OCI-LY1 (cell line): ENCODE results near the gene FAAH2.

Experiments
- H2AFZ ChIP-seq: fragments of 200-600 bp; sonication (generic), shearing (Covaris generic); 2 replicates; pipeline ENCODE4 v1.6.0; 2014; ENCODE audit warnings: antibody characterized with exemption, mild to moderate bottlenecking, low read length
- H3F3A ChIP-seq: fragments of 200-600 bp; sonication (generic), shearing (Covaris generic); 2 replicates; pipeline ENCODE4 v1.6.0; 2014; ENCODE audit warnings: mild to moderate bottlenecking, antibody characterized with exemption, low read length, moderate library complexity; ENCODE audit not compliant: insufficient read depth
- H3K27ac ChIP-seq: fragments of 200-600 bp; sonication (generic); 2 replicates; pipeline ENCODE4 v1.5.1; 2014; ENCODE audit warnings: low read length, mixed run types, mild to moderate bottlenecking, low read depth; ENCODE audit not compliant: poor library complexity, severe bottlenecking
- H3K27me3 ChIP-seq: fragments of 200-600 bp; sonication (generic); 2 replicates; pipeline ENCODE4 v1.6.0; 2014; ENCODE audit warnings: antibody characterized with exemption, mild to moderate bottlenecking, low read length, moderate library complexity; ENCODE audit not compliant: insufficient read depth
- H3K36me3 ChIP-seq: fragments of 200-600 bp; sonication (generic); 2 replicates; pipeline ENCODE4 v1.6.1; 2014; ENCODE audit warnings: mild to moderate bottlenecking, antibody characterized with exemption, low read length, moderate library complexity, mixed read lengths; ENCODE audit not compliant: insufficient read depth
- H3K4me1 ChIP-seq: fragments of 200-600 bp; sonication (generic); 2 replicates; pipeline ENCODE4 v1.5.1; 2014; ENCODE audit warnings: mild to moderate bottlenecking, low read length, moderate library complexity; ENCODE audit not compliant: insufficient read depth, severe bottlenecking
- H3K4me2 ChIP-seq: fragments of 200-600 bp; sonication (generic), shearing (Covaris generic); 2 replicates; pipeline ENCODE4 v1.6.1; 2014; ENCODE audit warnings: low read length
- H3K4me3 ChIP-seq: fragments of 200-600 bp; sonication (generic); 2 replicates; pipeline ENCODE4 v1.5.1; 2014; ENCODE audit warnings: low read length, low read depth, mild to moderate bottlenecking, mixed read lengths; ENCODE audit not compliant: poor library complexity, severe bottlenecking
- H3K79me2 ChIP-seq: fragments of 200-600 bp; shearing (Covaris generic); 2 replicates; pipeline ENCODE4 v1.6.1; 2016; ENCODE audit warnings: mixed run types, low read length, mixed read lengths; ENCODE audit not compliant: insufficient read depth
- H3K9ac ChIP-seq: fragments of 200-600 bp; sonication (generic), shearing (Covaris generic); 2 replicates; pipeline ENCODE4 v1.6.1; 2014; ENCODE audit warnings: mild to moderate bottlenecking, low read length, mixed read lengths
- H3K9me2 ChIP-seq: fragments of 200-600 bp; sonication (generic), shearing (Covaris generic); 2 replicates; pipeline ENCODE4 v1.6.1; 2014; ENCODE audit warnings: low read depth, mild to moderate bottlenecking, low read length, mixed read lengths
- H3K9me3 ChIP-seq: fragments of 200-600 bp; shearing (Covaris generic); 2 replicates; pipeline ENCODE4 v1.6.1; 2014; ENCODE audit warnings: low read length, mixed read lengths
- H4K20me1 ChIP-seq: fragments of 200-600 bp; sonication (generic), shearing (Covaris generic); 2 replicates; pipeline ENCODE4 v1.6.0; 2016; ENCODE audit warnings: mild to moderate bottlenecking, low read length; ENCODE audit not compliant: insufficient read depth
- CTCF ChIP-seq: fragments of 200-600 bp; sonication (generic), shearing (Covaris generic); IDR thresholded peaks from 2 replicates; pipeline ENCODE4 v1.5.1; 2017; ENCODE audit warnings: mild to moderate bottlenecking, antibody characterized with exemption, low read length, moderate library complexity, mixed read lengths
- EZH2 ChIP-seq: fragments of 200-600 bp; sonication (generic), shearing (Covaris generic); IDR thresholded peaks from 2 replicates; pipeline ENCODE4 v1.8.0; 2017; ENCODE audit warnings: borderline replicate concordance, mixed run types, mild to moderate bottlenecking, antibody characterized with exemption, low read length, moderate library complexity, mixed read lengths

The FAAH2 gene

GRCh38 chrX:57406149-57406548, 119.6 kb downstream of the FAAH2 start:
- Histone ChIP-seq H3K79me2 (no peaks in the 10 kb centered on the region), H4K20me1 (no peaks in the 10 kb centered on the region)

DNA sequence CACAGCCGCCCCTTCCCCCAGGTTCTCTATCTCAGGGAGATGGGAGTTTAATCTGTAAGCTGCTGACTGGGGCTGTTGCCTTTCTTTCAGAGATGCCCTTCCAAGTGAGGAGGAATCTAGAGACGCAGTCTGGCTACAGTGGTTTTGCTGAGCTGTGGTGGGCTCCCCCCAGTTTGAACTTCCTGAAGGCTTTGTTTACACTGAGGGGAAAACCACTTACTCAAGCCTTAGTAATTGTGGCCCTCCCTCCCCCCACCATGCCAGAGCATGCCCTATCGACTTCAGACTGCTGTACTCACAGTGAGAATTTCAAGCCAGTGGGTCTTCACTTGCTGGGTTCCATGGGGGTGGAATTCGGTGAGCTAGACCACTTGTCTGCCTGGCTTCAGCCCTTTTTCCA, 131.3 kb downstream of the FAAH2 start:
- Histone ChIP-seq H3K4me2 (no peak overlapping the region), H3K27me3 (no peaks in the 10 kb centered on the region)

More at GRCh38 chrX:57406149-57406548, 119.6 kb downstream of the FAAH2 start:
- Histone ChIP-seq H3K4me2 (no peak overlapping the region), H3K9ac (no peak overlapping the region), H3K27me3 (no peaks in the 10 kb centered on the region), H3K4me1 (no peaks in the 10 kb centered on the region), H3F3A (no peaks in the 10 kb centered on the region), H3K9me3 (no peaks in the 10 kb centered on the region), H3K36me3 (no peaks in the 10 kb centered on the region), H3K4me3 (no peak overlapping the region), H2AFZ (no peak overlapping the region), H3K9me2 (no peaks in the 10 kb centered on the region), H3K27ac (no peak overlapping the region)
- TF ChIP-seq CTCF (no peak), EZH2 (no peak)

DNA sequence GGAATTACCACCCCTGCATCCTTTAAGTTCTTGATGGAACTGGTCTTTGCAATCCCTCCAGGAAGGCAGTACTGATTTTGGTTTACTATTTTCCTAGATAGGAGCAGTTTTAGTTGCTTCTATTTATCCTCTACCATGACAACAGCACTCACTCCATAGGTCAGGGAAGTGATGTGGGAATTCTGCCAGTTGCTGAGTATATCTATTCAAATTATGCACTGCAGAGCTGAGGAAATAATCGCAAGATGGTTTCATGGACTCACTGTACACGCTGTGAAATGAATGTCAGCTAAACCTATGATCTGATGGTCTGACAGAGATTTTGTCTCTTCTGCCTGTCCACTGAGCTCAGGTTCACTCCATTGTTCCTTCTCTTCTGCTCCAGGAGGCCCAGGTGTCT, 135.8 kb downstream of the FAAH2 start:
- Histone ChIP-seq H3K79me2 (no peaks in the 10 kb centered on the region), H3K36me3 (no peaks in the 10 kb centered on the region), H3K9me3 (no peaks in the 10 kb centered on the region), H3K27me3 (no peaks in the 10 kb centered on the region), H3K4me3 (no peak overlapping the region), H4K20me1 (no peaks in the 10 kb centered on the region), H3K4me2 (no peak overlapping the region), H3F3A (no peaks in the 10 kb centered on the region), H3K27ac (no peak overlapping the region), H3K4me1 (no peaks in the 10 kb centered on the region), H3K9ac (no peak overlapping the region), H3K9me2 (no peaks in the 10 kb centered on the region), H2AFZ (no peak overlapping the region)
- TF ChIP-seq CTCF: no peak
- no peak for TF ChIP-seq EZH2

More for the DNA sequence above, 131.3 kb downstream of the FAAH2 start:
- Histone ChIP-seq H2AFZ (no peak overlapping the region), H3K9ac (no peak overlapping the region), H3K9me3 (no peaks in the 10 kb centered on the region), H3K79me2 (no peaks in the 10 kb centered on the region), H3K27ac (no peak overlapping the region), H3K4me3 (no peak overlapping the region), H3K36me3 (no peaks in the 10 kb centered on the region), H4K20me1 (no peaks in the 10 kb centered on the region), H3F3A (no peaks in the 10 kb centered on the region), H3K9me2 (no peaks in the 10 kb centered on the region), H3K4me1 (no peaks in the 10 kb centered on the region)
- TF ChIP-seq EZH2: no peak
- TF ChIP-seq CTCF: no peak
